GM12872 (cell line): ENCODE measurements around the gene PNMA8A.

Source experiments
- CTCF ChIP-seq: IDR thresholded peaks from 3 replicates; pipeline ENCODE4 v1.5.1; 2011; ENCODE audit warnings: low read depth, mild to moderate bottlenecking, low read length, moderate library complexity; ENCODE audit not compliant: insufficient read depth

PNMA8A gene

GRCh38 chr19:46460055-46460454 is 11.3 kb downstream of the PNMA8A start:
- no peak for TF ChIP-seq CTCF

- no peak for TF ChIP-seq CTCF
These were observed 14.4 kb downstream of the PNMA8A start for GRCh38 chr19:46456930-46457329.

- no peak for TF ChIP-seq CTCF
These were observed 17.1 kb downstream of the PNMA8A start for GRCh38 chr19:46454244-46454643.

- TF ChIP-seq CTCF: no peak
These were observed 17.7 kb downstream of the PNMA8A start for GRCh38 chr19:46453661-46454060.

GRCh38 chr19:46452186-46452585 is 19.2 kb downstream of the PNMA8A start:
- no peak for TF ChIP-seq CTCF

GRCh38 chr19:46451352-46451751 is 20.0 kb downstream of the PNMA8A start:
- no peak for TF ChIP-seq CTCF

- TF ChIP-seq CTCF: no peak
These were observed 20.6 kb downstream of the PNMA8A start for GRCh38 chr19:46450737-46451136.

GRCh38 chr19:46449228-46449627 is 22.1 kb downstream of the PNMA8A start:
- TF ChIP-seq CTCF: no peak
